ENCODE results near the gene MTARC2.

DNA sequence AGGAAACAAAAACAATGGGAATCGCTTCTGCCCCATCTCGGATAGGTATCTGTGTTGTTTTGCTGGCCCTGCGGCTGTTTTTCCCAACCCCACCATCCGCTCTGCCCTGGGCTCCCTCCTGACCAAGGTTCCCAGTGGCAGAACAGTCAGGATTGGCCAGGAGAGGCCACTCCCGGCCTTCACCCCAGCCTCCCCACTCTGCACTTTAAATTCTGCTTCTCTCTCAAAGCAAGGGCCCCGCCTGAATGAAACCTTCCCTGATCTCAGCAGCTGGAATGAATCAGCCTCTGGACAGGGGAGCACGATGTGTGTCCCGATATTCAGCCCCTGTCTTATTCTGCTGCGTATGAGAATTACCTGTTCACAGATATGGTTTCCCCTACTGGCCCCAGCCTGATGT is 41.6 kb upstream of the MTARC2 start:
- TF ChIP-seq ESRRA (CRISPR knock-in tag; IDR thresholded peaks at IDR 0.05; ENCODE audit: low read depth): no peak
- TF ChIP-seq ZNF720 (CRISPR knock-in tag; IDR thresholded peaks at IDR 0.05): no peak
- no peak for TF ChIP-seq ZNF788 (CRISPR knock-in tag; IDR thresholded peaks at IDR 0.05; ENCODE audit: borderline replicate concordance)
- TF ChIP-seq, protein P1, sequence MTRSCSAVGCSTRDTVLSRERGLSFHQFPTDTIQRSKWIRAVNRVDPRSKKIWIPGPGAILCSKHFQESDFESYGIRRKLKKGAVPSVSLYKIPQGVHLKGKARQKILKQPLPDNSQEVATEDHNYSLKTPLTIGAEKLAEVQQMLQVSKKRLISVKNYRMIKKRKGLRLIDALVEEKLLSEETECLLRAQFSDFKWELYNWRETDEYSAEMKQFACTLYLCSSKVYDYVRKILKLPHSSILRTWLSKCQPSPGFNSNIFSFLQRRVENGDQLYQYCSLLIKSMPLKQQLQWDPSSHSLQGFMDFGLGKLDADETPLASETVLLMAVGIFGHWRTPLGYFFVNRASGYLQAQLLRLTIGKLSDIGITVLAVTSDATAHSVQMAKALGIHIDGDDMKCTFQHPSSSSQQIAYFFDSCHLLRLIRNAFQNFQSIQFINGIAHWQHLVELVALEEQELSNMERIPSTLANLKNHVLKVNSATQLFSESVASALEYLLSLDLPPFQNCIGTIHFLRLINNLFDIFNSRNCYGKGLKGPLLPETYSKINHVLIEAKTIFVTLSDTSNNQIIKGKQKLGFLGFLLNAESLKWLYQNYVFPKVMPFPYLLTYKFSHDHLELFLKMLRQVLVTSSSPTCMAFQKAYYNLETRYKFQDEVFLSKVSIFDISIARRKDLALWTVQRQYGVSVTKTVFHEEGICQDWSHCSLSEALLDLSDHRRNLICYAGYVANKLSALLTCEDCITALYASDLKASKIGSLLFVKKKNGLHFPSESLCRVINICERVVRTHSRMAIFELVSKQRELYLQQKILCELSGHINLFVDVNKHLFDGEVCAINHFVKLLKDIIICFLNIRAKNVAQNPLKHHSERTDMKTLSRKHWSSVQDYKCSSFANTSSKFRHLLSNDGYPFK (CRISPR knock-in tag; IDR thresholded peaks at IDR 0.05; ENCODE audit: borderline replicate concordance): no peak
- no peak for TF ChIP-seq KDM4B (CRISPR knock-in tag; IDR thresholded peaks at IDR 0.05)
- no peak for TF ChIP-seq GFI1 (CRISPR knock-in tag; IDR thresholded peaks at IDR 0.05; ENCODE audit: borderline replicate concordance)
- no peak for TF ChIP-seq NFE2L1 (CRISPR knock-in tag; IDR thresholded peaks at IDR 0.05; ENCODE audit: borderline replicate concordance)
- TF ChIP-seq NR3C1 (CRISPR knock-in tag; IDR thresholded peaks at IDR 0.05): no peak
- no peak for TF ChIP-seq ZNF180 (CRISPR knock-in tag; IDR thresholded peaks at IDR 0.05; ENCODE audit: borderline replicate concordance, low read depth)
- no peak for TF ChIP-seq JUND (CRISPR knock-in tag; IDR thresholded peaks at IDR 0.05)
- no peak for TF ChIP-seq HNF4G (IDR thresholded peaks at IDR 0.05; ENCODE audit: borderline replicate concordance, low read depth, low read length)
- no peak for TF ChIP-seq HNF4G (CRISPR knock-in tag; IDR thresholded peaks at IDR 0.05; ENCODE audit: borderline replicate concordance, low read depth)
- TF ChIP-seq ZNF282 (IDR thresholded peaks at IDR 0.05; ENCODE audit: partially characterized antibody): no peak
- no peak for TF ChIP-seq ZNF816 (CRISPR knock-in tag; IDR thresholded peaks at IDR 0.05; ENCODE audit: borderline replicate concordance)

Data from HepG2 (cell line).